ENCODE results near the gene IKZF1. TPM values are rescaled to one million over a fixed set of nuclear protein-coding genes. Genes with fewer than 3 reads are reported as not detected.

Gene IKZF1
- total RNA-seq, 2 donors from 2014 or later, result 4.9 to 5.6 TPM

- no peak for DNase-seq
- no peaks in the 10 kb centered on the region for H3K36me3 ChIP-seq
- no peak overlapping the region for H3K9ac ChIP-seq (ENCODE audit: low read depth in 2 of 2, low read length in 2 of 2)
- H3K27ac ChIP-seq, result peak overlapping the region; percentile 28
- H3K9me3 ChIP-seq, result no peaks in the 10 kb centered on the region
- intact Hi-C loops (cut with DNase I), result no loop called here
- no peaks in the 10 kb centered on the region for H3K27me3 ChIP-seq
- no peak for TF ChIP-seq CTCF (IDR thresholded peaks at IDR 0.05)
- H3K4me1 ChIP-seq, result no peaks in the 10 kb centered on the region
- H3K4me3 ChIP-seq, result no peak overlapping the region
Observed at GRCh38 chr7:50265968-50266634, 38.4 kb upstream of the IKZF1 start.

GRCh38 chr7:50266635-50267386, 37.7 kb upstream of the IKZF1 start:
- no peaks in the 10 kb centered on the region for H3K27me3 ChIP-seq
- H3K4me3 ChIP-seq, result no peak overlapping the region
- TF ChIP-seq CTCF (IDR thresholded peaks at IDR 0.05), result no peak
- peak; percentile 37 for DNase-seq
- H3K9me3 ChIP-seq, result no peaks in the 10 kb centered on the region
- peak overlapping the region in 1 of 2 donors; percentile 47 for H3K9ac ChIP-seq (ENCODE audit: low read depth in 2 of 2, low read length in 2 of 2)
- H3K4me1 ChIP-seq, result no peaks in the 10 kb centered on the region
- H3K27ac ChIP-seq, result peak overlapping the region; percentile 33
- no peaks in the 10 kb centered on the region for H3K36me3 ChIP-seq
- intact Hi-C loops (cut with DNase I), result no loop called here

GRCh38 chr7:50267525-50268041, 36.9 kb upstream of the IKZF1 start:
- no peaks in the 10 kb centered on the region for H3K27me3 ChIP-seq
- no peak overlapping the region for H3K4me3 ChIP-seq
- no peaks in the 10 kb centered on the region for H3K4me1 ChIP-seq
- DNase-seq, result no peak
- H3K36me3 ChIP-seq, result no peaks in the 10 kb centered on the region
- H3K9me3 ChIP-seq, result no peaks in the 10 kb centered on the region
- intact Hi-C loops (cut with DNase I), result no loop called here
- peak overlapping the region; percentile 8 to 47 for H3K9ac ChIP-seq (ENCODE audit: low read depth in 2 of 2, low read length in 2 of 2)
- H3K27ac ChIP-seq, result peak overlapping the region; percentile 33
- no peak for TF ChIP-seq CTCF (IDR thresholded peaks at IDR 0.05)

- intact Hi-C loops (cut with DNase I), result no loop called here
- H3K27ac ChIP-seq, result no peak overlapping the region
- H3K9ac ChIP-seq (ENCODE audit: low read depth in 2 of 2, low read length in 2 of 2), result no peak overlapping the region
- no peaks in the 10 kb centered on the region for H3K4me1 ChIP-seq
- H3K27me3 ChIP-seq, result no peaks in the 10 kb centered on the region
- no peaks in the 10 kb centered on the region for H3K9me3 ChIP-seq
- TF ChIP-seq CTCF (IDR thresholded peaks at IDR 0.05), result no peak
- no peaks in the 10 kb centered on the region for H3K36me3 ChIP-seq
- H3K4me3 ChIP-seq, result no peak overlapping the region
- no peak for DNase-seq
Observed at GRCh38 chr7:50268223-50268622, 36.3 kb upstream of the IKZF1 start.

GRCh38 chr7:50268990-50269389, 35.5 kb upstream of the IKZF1 start:
- no peak for DNase-seq
- Histone ChIP-seq H3K27me3 (no peaks in the 10 kb centered on the region), H3K4me3 (no peak overlapping the region), H3K9me3 (no peaks in the 10 kb centered on the region), H3K9ac (ENCODE audit: low read depth in 2 of 2, low read length in 2 of 2) (no peak overlapping the region), H3K36me3 (no peaks in the 10 kb centered on the region), H3K27ac (no peak overlapping the region), H3K4me1 (no peaks in the 10 kb centered on the region)
- intact Hi-C loops (cut with DNase I), result no loop called here
- no peak for TF ChIP-seq CTCF (IDR thresholded peaks at IDR 0.05)

Data from colonic mucosa (tissue), 4 donors.